OCI-LY7 (cell line): ENCODE measurements around the gene ARHGAP19. TPM values are rescaled to one million over a fixed set of nuclear protein-coding genes. Genes with fewer than 3 reads are reported as not detected.
A peak's percentile ranks its signal among the peaks of the same experiment; 100 is the strongest.

ENCODE experiments used
- BruUV-seq: library from RNA; stranded (reverse); fragments of 400-500 nt; replicated peaks from 2 replicates; lab custom pipeline; 2021; lab: Mats Ljungman, UMichigan
- CTCF ChIA-PET: fragments of 300-600 bp; sonication (Branson Sonifier 250); formaldehyde crosslinking; loops from one replicate; lab custom pipeline; 2022; ENCODE audit warnings: antibody characterized with exemption; ENCODE audit not compliant: unreplicated experiment; lab: Charles Lee
- POLR2A ChIA-PET: fragments of 300-600 bp; sonication (Branson Sonifier 250); formaldehyde crosslinking; loops from one replicate; lab custom pipeline; 2022; ENCODE audit warnings: antibody characterized with exemption; lab: Charles Lee
- DNase-seq: peaks from one replicate; pipeline ENCODE4 v3.0.0-alpha.2; 2015; ENCODE audit warnings: low spot score
- H2AFZ ChIP-seq: fragments of 200-600 bp; sonication (generic), shearing (Covaris generic); 2 replicates; pipeline ENCODE4 v1.6.1; 2014; ENCODE audit warnings: mild to moderate bottlenecking, antibody characterized with exemption, low read length, moderate library complexity
- H3K27ac ChIP-seq: fragments of 200-600 bp; sonication (generic); 2 replicates; pipeline ENCODE4 v1.5.1; 2014; ENCODE audit warnings: mixed run types, low read depth, mild to moderate bottlenecking, moderate library complexity, low read length, inconsistent platforms; ENCODE audit not compliant: poor library complexity, severe bottlenecking
- H3K36me3 ChIP-seq: fragments of 200-600 bp; sonication (generic); 2 replicates; pipeline ENCODE4 v1.6.1; 2014; ENCODE audit warnings: mild to moderate bottlenecking, antibody characterized with exemption, low read length, moderate library complexity, mixed read lengths; ENCODE audit not compliant: insufficient read depth
- H3K4me1 ChIP-seq: fragments of 200-600 bp; sonication (generic); 2 replicates; pipeline ENCODE4 v1.5.1; 2014; ENCODE audit warnings: mild to moderate bottlenecking, low read length; ENCODE audit not compliant: insufficient read depth, poor library complexity, severe bottlenecking
- H3K4me2 ChIP-seq: fragments of 200-600 bp; sonication (generic); 2 replicates; pipeline ENCODE4 v1.6.1; 2014; ENCODE audit warnings: mild to moderate bottlenecking, low read length
- H3K4me3 ChIP-seq: fragments of 200-600 bp; sonication (generic); 2 replicates; pipeline ENCODE4 v1.5.1; 2014; ENCODE audit warnings: mild to moderate bottlenecking, low read depth, low read length; ENCODE audit not compliant: poor library complexity, severe bottlenecking
- H3K79me2 ChIP-seq: fragments of 200-600 bp; sonication (generic); 2 replicates; pipeline ENCODE4 v1.6.1; 2016; ENCODE audit warnings: low read depth, mild to moderate bottlenecking, low read length, moderate library complexity, mixed read lengths; ENCODE audit not compliant: insufficient read depth
- H3K9me2 ChIP-seq: fragments of 200-600 bp; sonication (generic); 2 replicates; pipeline ENCODE4 v1.6.1; 2016; ENCODE audit warnings: mild to moderate bottlenecking, low read length, mixed read lengths; ENCODE audit not compliant: insufficient read depth
- H3K9me3 ChIP-seq: fragments of 200-600 bp; sonication (generic); 2 replicates; pipeline ENCODE4 v1.6.1; 2014; ENCODE audit warnings: mild to moderate bottlenecking, mixed run types, low read length, mixed read lengths
- H4K20me1 ChIP-seq: fragments of 200-600 bp; sonication (generic); 2 replicates; pipeline ENCODE4 v1.6.1; 2014; ENCODE audit warnings: mild to moderate bottlenecking, antibody characterized with exemption, low read length, moderate library complexity, mixed read lengths; ENCODE audit not compliant: insufficient read depth
- EZH2phosphoT487 ChIP-seq: fragments of 200-600 bp; sonication (generic); IDR thresholded peaks from 2 replicates; pipeline ENCODE4 v1.6.1; 2018; ENCODE audit warnings: low read depth, borderline replicate concordance, mild to moderate bottlenecking, mixed run types, antibody characterized with exemption, low read length, moderate library complexity, mixed read lengths
- intact Hi-C: fragments of 100-400 bp; cut with micrococcal nuclease; formaldehyde crosslinking; loops from one replicate; pipeline ENCODE4 v1.10.0; 2022; ENCODE audit not compliant: unreplicated experiment
- total RNA-seq, 2 experiments: library from RNA; depleted of rRNA in 1 of 2; stranded (reverse); fragments of >200 nt in 1 of 2; shearing (Covaris generic) in 1 of 2; gene quantifications; 2 replicates each; pipeline ENCODE4 v1.2.3, GENCODE V29; 2014 to 2022
- TF ChIP-seq, protein P1 (sequence below): fragments of 200-600 bp; sonication (generic); conservative IDR thresholded peaks from 2 replicates; pipeline ENCODE4 v1.5.1; 2014; ENCODE audit warnings: mild to moderate bottlenecking, antibody characterized with exemption, low read length, moderate library complexity, mixed read lengths

Gene ARHGAP19
- total RNA-seq, 2 experiments from 2014 or later: 34.1 to 60.5 TPM

DNA sequence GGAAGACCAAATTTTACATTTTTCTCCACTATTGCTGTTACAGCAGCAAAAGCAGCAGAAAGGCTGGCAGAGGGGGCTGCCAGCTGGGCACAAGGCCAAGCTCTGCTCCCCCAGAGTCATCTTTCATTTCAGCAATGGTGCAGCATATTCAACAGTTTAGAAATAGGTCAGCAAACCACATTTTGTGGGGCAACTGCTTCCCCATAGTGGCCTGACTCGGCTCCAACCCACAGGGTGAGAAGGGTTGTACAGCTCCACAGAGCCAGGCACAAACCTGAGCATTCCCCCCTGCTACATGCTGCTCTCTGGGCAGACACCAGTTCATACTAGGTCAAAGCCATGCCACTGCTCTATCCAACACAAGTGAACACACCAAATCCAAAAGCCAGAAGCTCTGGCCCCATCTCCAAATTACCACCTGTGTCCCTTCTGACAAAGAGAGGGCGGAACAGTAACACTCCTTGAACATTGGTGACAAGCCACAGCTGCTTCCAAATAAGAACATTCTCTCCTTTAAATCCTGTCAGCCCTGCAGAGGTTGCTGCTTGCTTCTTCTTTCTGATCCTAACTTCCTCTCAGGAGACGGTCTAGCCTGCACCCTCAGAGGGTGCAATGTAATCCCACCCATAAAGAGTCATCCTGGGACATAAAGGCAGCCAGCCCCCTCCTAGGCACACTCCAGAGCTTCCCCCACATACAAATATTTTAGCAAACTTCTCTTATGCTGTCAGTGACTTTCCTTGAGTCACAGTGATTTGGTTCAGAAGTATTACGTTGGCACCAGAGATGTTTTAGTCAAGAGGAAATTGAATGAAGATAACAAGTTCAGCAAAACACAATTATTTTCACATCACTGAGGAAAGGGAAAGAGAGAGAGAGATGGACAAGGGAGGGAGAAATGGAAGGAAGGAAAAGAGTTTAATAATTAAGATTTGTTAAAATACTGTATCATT lies 67.7 kb downstream of the ARHGAP19 start:
- ChIA-PET POLR2A (interaction anchor here (0.7 to 1.0 kb wide), 2 partner anchors 14 to 176 kb away, joined by 3 read pairs; no protein-coding TSS in a partner anchor), CTCF (no interaction called here)
- no peak for DNase-seq
- intact Hi-C loops: no loop called here
- no peaks in the 10 kb centered on the region for H4K20me1 ChIP-seq
- TSS peak; percentile 41 for BruUV-seq
- H3K27ac ChIP-seq: no peak overlapping the region
- peaks cover 78% of the 10 kb centered on the region for H3K36me3 ChIP-seq
- H3K4me3 ChIP-seq: no peak overlapping the region
- TF ChIP-seq EZH2phosphoT487: no peak
- TF ChIP-seq, protein P1, sequence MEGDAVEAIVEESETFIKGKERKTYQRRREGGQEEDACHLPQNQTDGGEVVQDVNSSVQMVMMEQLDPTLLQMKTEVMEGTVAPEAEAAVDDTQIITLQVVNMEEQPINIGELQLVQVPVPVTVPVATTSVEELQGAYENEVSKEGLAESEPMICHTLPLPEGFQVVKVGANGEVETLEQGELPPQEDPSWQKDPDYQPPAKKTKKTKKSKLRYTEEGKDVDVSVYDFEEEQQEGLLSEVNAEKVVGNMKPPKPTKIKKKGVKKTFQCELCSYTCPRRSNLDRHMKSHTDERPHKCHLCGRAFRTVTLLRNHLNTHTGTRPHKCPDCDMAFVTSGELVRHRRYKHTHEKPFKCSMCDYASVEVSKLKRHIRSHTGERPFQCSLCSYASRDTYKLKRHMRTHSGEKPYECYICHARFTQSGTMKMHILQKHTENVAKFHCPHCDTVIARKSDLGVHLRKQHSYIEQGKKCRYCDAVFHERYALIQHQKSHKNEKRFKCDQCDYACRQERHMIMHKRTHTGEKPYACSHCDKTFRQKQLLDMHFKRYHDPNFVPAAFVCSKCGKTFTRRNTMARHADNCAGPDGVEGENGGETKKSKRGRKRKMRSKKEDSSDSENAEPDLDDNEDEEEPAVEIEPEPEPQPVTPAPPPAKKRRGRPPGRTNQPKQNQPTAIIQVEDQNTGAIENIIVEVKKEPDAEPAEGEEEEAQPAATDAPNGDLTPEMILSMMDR: no peak
- no peaks in the 10 kb centered on the region for H3K9me3 ChIP-seq
- H3K9me2 ChIP-seq: no peaks in the 10 kb centered on the region
- H3K79me2 ChIP-seq: no peaks in the 10 kb centered on the region
- no peak overlapping the region for H3K4me2 ChIP-seq
- no peaks in the 10 kb centered on the region for H3K4me1 ChIP-seq
- no peak overlapping the region for H2AFZ ChIP-seq

DNA sequence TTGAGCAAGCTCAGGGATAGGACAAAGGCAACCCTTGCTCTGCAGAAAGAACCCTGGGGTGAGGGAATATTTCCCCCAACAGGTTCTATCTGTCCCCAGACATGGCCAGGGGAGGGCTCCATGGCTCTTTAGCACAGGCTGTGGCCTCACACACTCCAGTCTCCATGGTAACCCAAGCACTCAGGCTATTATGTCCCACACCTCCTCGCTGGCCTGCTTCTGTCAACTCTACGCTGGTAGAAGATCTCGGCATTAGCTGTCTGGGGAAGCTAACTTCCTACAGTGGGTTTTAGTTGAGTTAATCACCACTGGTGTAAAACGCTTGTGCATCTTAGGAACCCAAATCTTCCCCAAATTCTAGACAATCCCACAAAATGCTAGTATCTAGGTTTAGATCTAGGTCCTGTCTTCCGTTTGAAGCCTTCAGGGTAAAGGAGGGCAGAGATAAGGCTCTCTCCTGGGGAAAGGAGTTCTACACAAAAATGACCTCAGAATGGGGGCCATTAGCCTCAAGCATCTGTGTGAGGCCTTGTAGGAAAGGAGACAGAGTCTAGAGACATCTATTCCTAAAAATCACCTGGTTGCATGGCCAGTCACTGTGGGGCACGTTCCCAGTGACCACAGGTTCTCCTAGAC lies 70.0 kb downstream of the ARHGAP19 start:
- no TSS peak for BruUV-seq
- no peaks in the 10 kb centered on the region for H3K9me2 ChIP-seq
- H4K20me1 ChIP-seq: no peaks in the 10 kb centered on the region
- H3K27ac ChIP-seq: no peak overlapping the region
- H3K4me2 ChIP-seq: no peak overlapping the region
- peaks cover 56% of the 10 kb centered on the region for H3K36me3 ChIP-seq
- H3K4me3 ChIP-seq: no peak overlapping the region
- H3K9me3 ChIP-seq: no peaks in the 10 kb centered on the region
- intact Hi-C loops: no loop called here
- CTCF ChIA-PET: no interaction called here
- POLR2A ChIA-PET: no interaction called here
- no peak for DNase-seq
- no peak overlapping the region for H2AFZ ChIP-seq
- H3K79me2 ChIP-seq: no peaks in the 10 kb centered on the region
- TF ChIP-seq, protein P1: no peak
- no peak for TF ChIP-seq EZH2phosphoT487
- peaks cover 4% of the 10 kb centered on the region for H3K4me1 ChIP-seq
